Measurements from ENCODE around the gene CCSER1.

Gene CCSER1

DNA sequence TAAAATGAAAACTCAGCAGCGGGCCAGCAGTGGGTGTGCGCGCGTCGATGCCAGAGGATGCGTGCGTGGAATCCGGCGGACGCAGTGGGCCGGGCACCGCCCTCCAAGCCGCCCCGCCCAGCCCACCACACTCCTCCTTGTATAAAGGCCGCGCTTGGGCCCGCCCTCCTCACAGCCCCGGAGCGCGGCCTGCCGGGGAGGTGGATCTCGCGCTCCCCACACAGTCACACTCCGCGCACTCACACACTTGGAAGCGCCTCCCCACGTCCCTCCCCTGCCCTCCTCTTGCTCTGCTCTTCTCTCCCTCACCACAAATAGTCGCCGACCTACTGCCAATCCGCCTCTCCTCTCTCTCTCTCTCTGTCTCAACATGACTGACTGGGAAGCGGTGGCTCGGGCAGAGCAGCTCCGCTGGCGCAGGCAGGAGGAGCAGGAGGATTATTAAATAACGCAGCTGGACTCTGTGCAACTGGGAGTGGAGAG, at the start of gene CCSER1:
Gene CCSER1, plus strand, starts transcription at position 172 of the 483 bp plus-strand sequence.
- Histone ChIP-seq H3K4me1 (ENCODE audit: control insufficient read depth, insufficient read depth, low read length) (peaks cover 21% of the 10 kb centered on the region; the same call in 1 of the 2 replicates), H3K36me3 (ENCODE audit: control insufficient read depth, insufficient read depth, low read length) (no peaks in the 10 kb centered on the region), H3K27me3 (ENCODE audit: control insufficient read depth, insufficient read depth, low read length) (peaks cover 49% of the 10 kb centered on the region), H3K9me3 (ENCODE audit: control insufficient read depth, insufficient read depth, low read length) (no peaks in the 10 kb centered on the region), H3K27ac (ENCODE audit: low read depth, low read length) (no peak within 1 kb of the TSS), H3K9ac (ENCODE audit: low read depth, low read length) (no peak within 1 kb of the TSS), H3K4me3 (ENCODE audit: low read depth, low read length) (peak within 1 kb of the TSS; percentile 70)

DNA sequence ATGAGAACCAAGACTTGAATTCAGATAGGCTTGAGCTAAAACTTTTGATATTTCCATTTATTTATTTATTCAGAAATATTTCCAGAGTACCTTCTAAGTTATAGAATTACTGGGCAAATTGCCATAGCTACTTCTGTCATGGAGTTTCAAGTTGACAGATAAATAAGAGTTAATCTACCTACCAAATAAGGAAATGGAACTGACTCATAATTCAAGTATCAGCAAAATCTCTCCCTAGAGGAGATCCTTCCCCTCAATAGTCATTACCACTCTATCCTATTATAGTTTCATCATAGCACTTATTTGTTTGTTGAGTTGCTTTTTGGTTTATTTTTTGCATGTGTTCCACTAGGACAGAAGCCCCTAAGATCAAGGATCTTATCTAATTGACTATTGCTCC, 48.8 kb upstream of the CCSER1 start:
- no peaks in the 10 kb centered on the region for H3K9me3 ChIP-seq (ENCODE audit: control insufficient read depth, insufficient read depth, low read length)
- no peak overlapping the region for H3K27ac ChIP-seq (ENCODE audit: low read depth, low read length)
- peaks cover 6% of the 10 kb centered on the region; the same call in 1 of the 2 replicates for H3K4me1 ChIP-seq (ENCODE audit: control insufficient read depth, insufficient read depth, low read length)
- H3K4me3 ChIP-seq (ENCODE audit: low read depth, low read length) = no peak overlapping the region
- H3K36me3 ChIP-seq (ENCODE audit: control insufficient read depth, insufficient read depth, low read length) = no peaks in the 10 kb centered on the region
- no peaks in the 10 kb centered on the region for H3K27me3 ChIP-seq (ENCODE audit: control insufficient read depth, insufficient read depth, low read length)
- no peak overlapping the region for H3K9ac ChIP-seq (ENCODE audit: low read depth, low read length)

DNA sequence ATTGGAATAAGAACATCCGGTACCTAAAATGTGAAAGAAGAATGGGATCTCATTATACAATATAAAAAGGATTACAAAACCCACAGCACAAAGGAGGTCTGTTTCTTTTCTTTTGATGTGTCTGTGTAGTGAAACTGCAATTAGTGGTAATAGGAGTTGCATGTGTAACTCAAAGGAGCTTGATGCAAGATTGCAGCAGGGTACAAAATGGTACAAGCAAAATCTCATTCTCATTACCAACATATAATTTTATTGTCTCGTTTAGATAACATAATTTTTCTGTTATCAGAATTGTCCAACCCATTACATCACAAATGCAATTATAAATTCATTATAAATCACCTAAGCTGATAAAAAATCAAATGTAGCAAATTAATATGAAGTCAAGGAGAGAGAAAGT, 47.1 kb upstream of the CCSER1 start:
- H3K4me3 ChIP-seq (ENCODE audit: low read depth, low read length) = no peak overlapping the region
- no peak overlapping the region for H3K9ac ChIP-seq (ENCODE audit: low read depth, low read length)
- no peaks in the 10 kb centered on the region for H3K27me3 ChIP-seq (ENCODE audit: control insufficient read depth, insufficient read depth, low read length)
- no peaks in the 10 kb centered on the region for H3K36me3 ChIP-seq (ENCODE audit: control insufficient read depth, insufficient read depth, low read length)
- no peaks in the 10 kb centered on the region for H3K4me1 ChIP-seq (ENCODE audit: control insufficient read depth, insufficient read depth, low read length)
- H3K9me3 ChIP-seq (ENCODE audit: control insufficient read depth, insufficient read depth, low read length) = no peaks in the 10 kb centered on the region
- no peak overlapping the region for H3K27ac ChIP-seq (ENCODE audit: low read depth, low read length)

DNA sequence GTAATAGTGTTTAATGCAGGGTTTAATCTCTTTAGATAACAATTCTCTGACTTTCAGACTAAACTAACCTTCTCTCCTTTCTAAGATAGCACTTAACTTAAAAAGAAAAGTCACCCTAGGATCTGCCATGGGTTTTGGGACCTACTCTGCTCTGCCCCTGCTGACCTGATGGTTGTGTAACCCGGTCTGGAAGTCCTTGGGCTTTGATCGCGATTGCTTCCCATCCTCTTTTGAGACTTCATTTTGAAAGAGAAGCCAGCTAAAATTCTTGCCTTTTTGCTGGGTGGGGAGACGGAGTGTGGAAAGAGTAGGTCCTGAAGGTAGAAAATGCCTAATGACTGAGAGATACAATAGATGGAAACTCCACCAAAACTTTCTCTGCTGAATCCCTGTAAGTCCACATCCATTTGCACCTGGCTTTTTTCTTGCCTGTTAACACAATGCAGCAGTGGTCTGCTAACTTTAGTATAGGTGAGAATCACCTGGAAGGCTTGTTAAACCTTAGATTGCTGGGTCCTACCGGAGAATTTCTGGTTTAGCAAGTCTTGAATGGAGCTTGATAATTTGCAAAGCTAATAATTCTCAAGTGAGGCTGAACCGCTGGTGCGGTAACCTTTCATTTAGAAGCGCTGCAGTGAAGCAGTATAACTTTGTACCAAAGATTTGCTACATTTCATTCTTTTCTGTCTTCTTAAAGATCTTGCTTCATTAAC, 45.6 kb upstream of the CCSER1 start:
- no peak overlapping the region for H3K4me3 ChIP-seq (ENCODE audit: low read depth, low read length)

DNA sequence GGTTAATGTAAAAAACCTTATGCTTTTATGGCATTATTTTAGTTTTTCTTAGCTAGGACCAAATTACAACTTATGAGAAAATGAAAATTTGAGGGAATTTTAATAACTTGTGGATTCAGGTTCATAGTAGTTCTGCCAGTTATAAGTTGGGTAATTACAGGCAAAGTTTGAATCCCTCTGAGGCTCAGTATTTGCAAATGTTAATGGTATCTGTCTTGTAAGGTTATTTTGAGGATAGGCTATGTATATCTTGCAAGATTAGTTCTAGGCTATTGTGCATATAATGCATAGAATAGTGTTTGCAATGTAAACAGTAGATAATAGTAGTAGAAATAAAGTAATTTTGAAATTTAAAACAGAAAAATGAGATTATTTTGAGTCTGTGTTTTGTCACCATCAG, 44.7 kb upstream of the CCSER1 start:
- H3K9ac ChIP-seq (ENCODE audit: low read depth, low read length) = no peak overlapping the region
- no peaks in the 10 kb centered on the region for H3K9me3 ChIP-seq (ENCODE audit: control insufficient read depth, insufficient read depth, low read length)
- H3K36me3 ChIP-seq (ENCODE audit: control insufficient read depth, insufficient read depth, low read length) = no peaks in the 10 kb centered on the region
- H3K4me3 ChIP-seq (ENCODE audit: low read depth, low read length) = no peak overlapping the region
- no peak overlapping the region for H3K27ac ChIP-seq (ENCODE audit: low read depth, low read length)
- no peaks in the 10 kb centered on the region for H3K27me3 ChIP-seq (ENCODE audit: control insufficient read depth, insufficient read depth, low read length)
- no peaks in the 10 kb centered on the region for H3K4me1 ChIP-seq (ENCODE audit: control insufficient read depth, insufficient read depth, low read length)

More for the DNA sequence above, 45.6 kb upstream of the CCSER1 start:
- H3K27me3 ChIP-seq (ENCODE audit: control insufficient read depth, insufficient read depth, low read length) = no peaks in the 10 kb centered on the region
- no peaks in the 10 kb centered on the region for H3K9me3 ChIP-seq (ENCODE audit: control insufficient read depth, insufficient read depth, low read length)
- H3K9ac ChIP-seq (ENCODE audit: low read depth, low read length) = no peak overlapping the region
- no peak overlapping the region for H3K27ac ChIP-seq (ENCODE audit: low read depth, low read length)
- no peaks in the 10 kb centered on the region for H3K36me3 ChIP-seq (ENCODE audit: control insufficient read depth, insufficient read depth, low read length)
- H3K4me1 ChIP-seq (ENCODE audit: control insufficient read depth, insufficient read depth, low read length) = no peaks in the 10 kb centered on the region

DNA sequence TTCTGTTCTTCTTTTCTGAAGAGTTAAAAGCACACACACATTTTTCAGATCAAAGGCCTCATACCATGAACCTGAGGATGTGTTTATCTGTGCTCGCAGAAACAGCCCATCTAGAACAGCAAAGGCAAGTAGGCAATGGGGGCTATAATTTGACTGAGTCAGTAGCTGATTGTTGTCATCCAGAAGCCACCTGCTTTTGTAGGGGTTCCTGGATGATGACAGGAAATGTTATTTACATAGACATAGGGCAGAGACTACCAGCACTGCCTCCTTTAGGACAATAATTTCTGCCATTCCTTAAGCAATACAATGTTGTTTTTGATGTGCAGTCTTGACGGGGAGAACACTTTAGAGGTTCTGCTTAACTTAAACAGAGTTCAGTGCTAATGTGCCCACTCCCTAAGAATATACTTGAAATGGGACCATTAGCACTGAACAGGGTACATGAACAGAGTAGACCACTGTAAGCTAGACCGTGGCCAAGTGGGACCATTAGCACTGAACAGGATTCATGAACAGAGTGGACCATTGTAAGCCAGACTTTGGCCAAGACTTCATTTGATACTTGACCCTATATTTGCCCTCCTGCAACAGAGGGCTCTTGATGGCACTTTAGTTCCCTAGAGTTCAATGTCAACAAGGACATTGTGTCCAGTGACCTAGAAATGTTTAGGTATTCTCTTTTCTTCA, 42.8 kb upstream of the CCSER1 start:
- Histone ChIP-seq H3K27ac (ENCODE audit: low read depth, low read length) (no peak overlapping the region), H3K9me3 (ENCODE audit: control insufficient read depth, insufficient read depth, low read length) (no peaks in the 10 kb centered on the region), H3K36me3 (ENCODE audit: control insufficient read depth, insufficient read depth, low read length) (no peaks in the 10 kb centered on the region), H3K9ac (ENCODE audit: low read depth, low read length) (no peak overlapping the region), H3K4me3 (ENCODE audit: low read depth, low read length) (no peak overlapping the region), H3K27me3 (ENCODE audit: control insufficient read depth, insufficient read depth, low read length) (no peaks in the 10 kb centered on the region), H3K4me1 (ENCODE audit: control insufficient read depth, insufficient read depth, low read length) (no peaks in the 10 kb centered on the region)

DNA sequence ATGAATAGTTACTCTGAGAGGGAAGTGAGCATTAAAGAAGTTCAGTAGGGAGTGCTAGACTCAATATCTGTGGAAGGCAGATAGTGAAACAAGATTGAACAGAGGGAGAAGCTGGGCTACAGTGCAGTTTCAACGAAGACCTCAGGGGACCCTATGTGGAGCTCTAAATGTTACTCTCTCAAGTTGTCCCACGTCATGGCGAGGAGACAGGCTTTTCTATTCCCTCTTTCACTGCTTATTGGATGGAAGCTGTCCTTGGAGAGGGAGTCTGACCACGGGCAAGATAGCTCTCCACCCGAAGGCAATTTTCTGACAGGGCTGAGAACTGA, 42.3 kb upstream of the CCSER1 start:
- H3K9me3 ChIP-seq (ENCODE audit: control insufficient read depth, insufficient read depth, low read length) = no peaks in the 10 kb centered on the region
- no peak overlapping the region for H3K27ac ChIP-seq (ENCODE audit: low read depth, low read length)
- no peaks in the 10 kb centered on the region for H3K27me3 ChIP-seq (ENCODE audit: control insufficient read depth, insufficient read depth, low read length)
- H3K36me3 ChIP-seq (ENCODE audit: control insufficient read depth, insufficient read depth, low read length) = no peaks in the 10 kb centered on the region
- H3K9ac ChIP-seq (ENCODE audit: low read depth, low read length) = no peak overlapping the region
- H3K4me3 ChIP-seq (ENCODE audit: low read depth, low read length) = no peak overlapping the region
- H3K4me1 ChIP-seq (ENCODE audit: control insufficient read depth, insufficient read depth, low read length) = no peaks in the 10 kb centered on the region

DNA sequence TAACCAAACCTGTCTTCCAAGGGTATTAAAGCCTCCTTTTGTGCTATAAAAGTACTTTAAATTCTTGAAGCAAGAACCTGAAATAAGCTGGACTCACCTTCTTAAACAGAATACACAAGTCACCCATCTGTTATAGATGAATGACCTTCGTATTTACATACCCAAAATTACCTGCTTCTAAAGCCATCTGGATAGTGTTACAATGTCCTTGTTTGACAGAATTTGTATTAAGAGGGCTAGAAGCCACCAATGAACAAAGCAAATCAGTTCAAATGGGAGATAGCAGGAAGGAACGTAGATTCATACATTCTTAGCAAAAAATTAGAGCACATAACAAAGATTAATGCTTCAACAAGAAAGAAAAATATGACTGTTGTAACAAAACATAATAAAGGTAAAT, 33.7 kb upstream of the CCSER1 start:
- Histone ChIP-seq H3K4me3 (ENCODE audit: low read depth, low read length) (no peak overlapping the region), H3K9ac (ENCODE audit: low read depth, low read length) (no peak overlapping the region), H3K4me1 (ENCODE audit: control insufficient read depth, insufficient read depth, low read length) (no peaks in the 10 kb centered on the region), H3K36me3 (ENCODE audit: control insufficient read depth, insufficient read depth, low read length) (no peaks in the 10 kb centered on the region), H3K9me3 (ENCODE audit: control insufficient read depth, insufficient read depth, low read length) (no peaks in the 10 kb centered on the region), H3K27ac (ENCODE audit: low read depth, low read length) (no peak overlapping the region), H3K27me3 (ENCODE audit: control insufficient read depth, insufficient read depth, low read length) (no peaks in the 10 kb centered on the region)

DNA sequence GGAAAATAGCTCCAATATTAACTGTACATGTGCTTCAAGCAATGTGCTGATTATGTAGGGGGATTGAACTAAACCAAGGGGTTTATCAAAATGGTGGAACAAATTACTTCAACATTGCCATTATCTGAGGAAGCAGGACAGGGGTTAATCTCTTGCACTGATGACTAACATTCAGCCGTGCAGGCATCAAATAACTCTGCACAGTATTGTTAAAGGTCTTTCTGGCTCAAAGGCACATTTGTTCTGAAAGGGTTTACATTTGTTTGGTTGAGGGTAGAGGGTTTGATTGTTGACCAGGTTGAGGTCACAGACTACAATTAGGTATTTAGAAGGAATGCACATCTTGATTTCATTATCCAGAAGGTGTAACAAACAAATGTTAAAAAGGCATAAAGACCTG, 32.2 kb upstream of the CCSER1 start:
- Histone ChIP-seq H3K9me3 (ENCODE audit: control insufficient read depth, insufficient read depth, low read length) (no peaks in the 10 kb centered on the region), H3K9ac (ENCODE audit: low read depth, low read length) (no peak overlapping the region), H3K27me3 (ENCODE audit: control insufficient read depth, insufficient read depth, low read length) (no peaks in the 10 kb centered on the region), H3K27ac (ENCODE audit: low read depth, low read length) (no peak overlapping the region), H3K4me1 (ENCODE audit: control insufficient read depth, insufficient read depth, low read length) (no peaks in the 10 kb centered on the region), H3K36me3 (ENCODE audit: control insufficient read depth, insufficient read depth, low read length) (no peaks in the 10 kb centered on the region), H3K4me3 (ENCODE audit: low read depth, low read length) (no peak overlapping the region)

DNA sequence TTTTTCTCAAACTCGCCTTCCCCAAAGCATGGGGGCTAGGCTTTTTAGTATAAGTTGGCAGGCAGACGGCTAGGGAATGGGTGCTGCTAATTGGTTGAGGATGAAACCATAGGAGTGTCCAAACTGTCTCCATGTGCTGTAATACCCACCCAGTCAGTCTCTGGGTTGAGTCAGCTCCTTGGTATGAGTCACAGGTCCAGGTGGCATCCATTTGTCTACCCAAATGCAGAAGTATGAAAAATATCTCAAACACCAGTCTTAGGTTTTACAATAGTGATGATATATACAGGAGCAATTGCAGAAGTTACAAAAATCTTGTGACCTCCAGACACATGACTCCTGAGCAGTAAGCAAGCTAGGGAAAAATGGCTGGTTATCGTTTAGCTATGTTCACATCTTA, 27.4 kb upstream of the CCSER1 start:
- no peak overlapping the region for H3K4me3 ChIP-seq (ENCODE audit: low read depth, low read length)
- no peak overlapping the region for H3K27ac ChIP-seq (ENCODE audit: low read depth, low read length)
- no peaks in the 10 kb centered on the region for H3K36me3 ChIP-seq (ENCODE audit: control insufficient read depth, insufficient read depth, low read length)
- H3K4me1 ChIP-seq (ENCODE audit: control insufficient read depth, insufficient read depth, low read length) = no peaks in the 10 kb centered on the region
- no peaks in the 10 kb centered on the region for H3K27me3 ChIP-seq (ENCODE audit: control insufficient read depth, insufficient read depth, low read length)
- no peaks in the 10 kb centered on the region for H3K9me3 ChIP-seq (ENCODE audit: control insufficient read depth, insufficient read depth, low read length)
- no peak overlapping the region for H3K9ac ChIP-seq (ENCODE audit: low read depth, low read length)

DNA sequence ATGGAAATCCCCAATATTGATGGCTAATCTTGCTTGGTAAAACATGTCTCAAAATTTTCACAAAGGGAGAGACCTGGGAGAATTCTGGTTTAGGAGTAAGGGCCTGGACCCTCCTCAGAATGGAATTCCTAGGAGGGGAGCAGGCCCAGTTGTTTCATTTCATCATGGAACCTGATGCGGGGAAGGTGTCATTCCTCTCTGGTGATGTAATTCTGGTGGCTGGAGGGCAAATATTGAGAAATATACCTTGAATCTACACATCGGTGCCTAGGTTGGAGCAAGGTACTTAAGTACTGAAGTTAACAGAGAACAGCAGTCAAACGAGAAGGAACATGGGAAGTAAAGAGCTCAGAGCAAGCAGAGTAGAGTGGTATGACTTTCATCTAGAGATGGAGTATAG, 23.2 kb upstream of the CCSER1 start:
- H3K27ac ChIP-seq (ENCODE audit: low read depth, low read length) = no peak overlapping the region
- no peaks in the 10 kb centered on the region for H3K36me3 ChIP-seq (ENCODE audit: control insufficient read depth, insufficient read depth, low read length)
- H3K4me1 ChIP-seq (ENCODE audit: control insufficient read depth, insufficient read depth, low read length) = peaks cover 12% of the 10 kb centered on the region; the same call in 1 of the 2 replicates
- no peaks in the 10 kb centered on the region for H3K27me3 ChIP-seq (ENCODE audit: control insufficient read depth, insufficient read depth, low read length)
- H3K9me3 ChIP-seq (ENCODE audit: control insufficient read depth, insufficient read depth, low read length) = no peaks in the 10 kb centered on the region
- no peak overlapping the region for H3K9ac ChIP-seq (ENCODE audit: low read depth, low read length)
- H3K4me3 ChIP-seq (ENCODE audit: low read depth, low read length) = no peak overlapping the region

Data from HUES48 (cell line).